Lung (tissue), 13 donors: ENCODE data around the gene ST3GAL3. TPM values are rescaled to one million over a fixed set of nuclear protein-coding genes. Genes with fewer than 3 reads are reported as not detected.

Experiments
- ATAC-seq: fragments of 200-7000 bp; cut with Tn5 transposase; one replicate; pipeline ENCODE4 v1.9.1; 2020; ENCODE audit warnings: moderate number of reproducible peaks; ENCODE audit not compliant: insufficient read depth, low FRiP score
- DNase-seq, 3 donors: peaks; one replicate each; pipeline ENCODE4 v3.0.0-alpha.2; 2013 to 2017
- H3K27ac ChIP-seq, 2 donors: one replicate each; pipeline ENCODE4 v1.5.1; 2013; ENCODE audit warnings: mild to moderate bottlenecking in 2 of 2, moderate library complexity in 2 of 2, control low read depth in 1 of 2, inconsistent platforms in 1 of 2, low read depth in 1 of 2, low read length in 1 of 2
- H3K27me3 ChIP-seq, 3 donors: one replicate each; pipeline ENCODE4 v1.5.1; 2013; ENCODE audit warnings: low read length in 2 of 3; ENCODE audit not compliant: control insufficient read depth in 3 of 3, insufficient read depth in 3 of 3
- H3K36me3 ChIP-seq, 4 donors: one replicate each; pipeline ENCODE4 v1.5.1; 2013; ENCODE audit warnings: low read length in 4 of 4, mild to moderate bottlenecking in 1 of 4, moderate library complexity in 1 of 4; ENCODE audit not compliant: control insufficient read depth in 4 of 4, insufficient read depth in 4 of 4
- H3K4me1 ChIP-seq, 5 donors: one replicate each; pipeline ENCODE4 v1.5.1; 2013; ENCODE audit warnings: low read length in 5 of 5, mild to moderate bottlenecking in 2 of 5, moderate library complexity in 1 of 5; ENCODE audit not compliant: control insufficient read depth in 5 of 5, insufficient read depth in 5 of 5
- H3K4me3 ChIP-seq: one replicate; pipeline ENCODE4 v1.5.1; 2013; ENCODE audit warnings: mild to moderate bottlenecking, control low read depth, moderate library complexity
- H3K9ac ChIP-seq, 2 donors: one replicate each; pipeline ENCODE4 v1.5.1; 2013; ENCODE audit warnings: low read length in 2 of 2, control low read depth in 1 of 2; ENCODE audit not compliant: insufficient read depth in 1 of 2
- H3K9me3 ChIP-seq, 4 donors: one replicate each; pipeline ENCODE4 v1.5.1; 2013; ENCODE audit warnings: low read length in 3 of 4, mild to moderate bottlenecking in 1 of 4, moderate library complexity in 1 of 4; ENCODE audit not compliant: control insufficient read depth in 4 of 4, insufficient read depth in 3 of 4
- WGBS, 2 donors: extraction: QIAGEN DNeasy Blood & Tissue Kit; methylation state at CpG; one replicate each; pipeline ENCODE4 v1.1.7; 2013; 5-methylcytosine and 5-hydroxymethylcytosine counted together
- polyA plus RNA-seq, 2 donors: library from polyadenylated mRNA; stranded (reverse); fragments of 200-250 nt; gene quantifications; one replicate each; pipeline ENCODE4 v1.2.1, GENCODE V29; 2013
- small RNA-seq: library from RNA; depleted of rRNA; stranded (forward); fragments of <200 nt; gene quantifications from one replicate; pipeline ENCODE3, GENCODE V24; 2014; ENCODE audit warnings: low replicate concordance
- total RNA-seq, 2 donors: library from RNA; depleted of rRNA in 1 of 2; stranded (reverse); fragments of >200 nt in 1 of 2; gene quantifications; one replicate each; pipeline ENCODE4 v1.2.1, GENCODE V29; 2014 to 2021
- TF ChIP-seq, protein P1 (sequence below): IDR thresholded peaks from 2 replicates; pipeline ENCODE4 v1.5.1; 2012; ENCODE audit warnings: mild to moderate bottlenecking; ENCODE audit errors: control extremely low read depth, extremely low read depth
- donor health status: control.
- donor health status: control.
- donor health status: Bipolar disorder and iron deficiency.
- donor health status: healthy.
- donor health status: DM: yes; HTN: yes; CAD: no.

Gene ST3GAL3
- total and polyA plus RNA-seq, 4 donors, result 8.4 to 28.0 (median 17.1) TPM

DNA sequence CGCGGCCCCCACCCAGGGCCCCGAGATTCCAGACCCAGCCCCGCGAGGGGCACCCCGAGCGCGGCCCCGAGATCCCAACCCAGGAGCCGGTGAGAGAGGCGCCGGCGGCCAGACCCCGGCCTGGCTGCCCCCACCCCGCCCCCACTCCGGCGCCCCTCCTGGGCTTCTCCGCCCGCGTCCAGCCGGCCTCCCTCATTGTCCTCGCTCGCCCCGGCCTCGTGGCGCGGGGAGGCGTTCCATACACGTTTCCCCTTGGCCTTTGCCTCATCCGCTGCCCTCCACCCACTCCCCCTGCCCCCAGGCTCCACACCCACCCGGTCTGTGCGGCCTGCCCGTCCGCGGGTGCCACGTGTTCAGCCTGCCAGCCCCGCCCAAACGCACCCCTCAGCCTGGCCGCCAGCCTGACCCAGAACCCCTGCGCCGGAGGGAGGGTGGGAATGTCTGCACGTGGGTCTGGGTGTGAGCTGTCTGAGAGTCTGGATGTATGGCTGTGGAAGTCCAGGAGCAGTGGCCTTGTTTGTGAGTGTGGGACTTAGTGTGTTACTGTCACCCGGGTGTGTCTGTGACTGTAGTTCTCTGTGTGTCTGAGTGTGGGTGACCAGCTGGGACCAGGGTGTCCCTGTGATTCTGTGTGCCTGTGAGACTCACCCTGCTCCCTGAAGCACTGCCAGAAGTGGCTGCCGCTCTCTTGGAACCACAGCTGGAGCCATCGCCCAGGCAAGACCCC, 272.4 kb downstream of the ST3GAL3 start:
- H3K4me3 ChIP-seq, result peak overlapping the region; percentile 42
- ATAC-seq (peak; percentile 16), DNase-seq (peak; percentile 45 to 65 (median 65))
- H3K27ac ChIP-seq, result peak overlapping the region; percentile 42 to 59
- WGBS, 2 donors, result 4 to 8% methylated on average over 30 to 45 of the region's 45 CpGs
- no peaks in the 10 kb centered on the region for H3K9me3 ChIP-seq
- H3K4me1 ChIP-seq, result peaks cover 0 to 30% (median 19%) of the 10 kb centered on the region in 5 donors
- no peaks in the 10 kb centered on the region for H3K27me3 ChIP-seq
- H3K9ac ChIP-seq, result no peak overlapping the region
- H3K36me3 ChIP-seq, result peaks cover 0 to 17% (median 14%) of the 10 kb centered on the region in 4 donors
- TF ChIP-seq, protein P1, sequence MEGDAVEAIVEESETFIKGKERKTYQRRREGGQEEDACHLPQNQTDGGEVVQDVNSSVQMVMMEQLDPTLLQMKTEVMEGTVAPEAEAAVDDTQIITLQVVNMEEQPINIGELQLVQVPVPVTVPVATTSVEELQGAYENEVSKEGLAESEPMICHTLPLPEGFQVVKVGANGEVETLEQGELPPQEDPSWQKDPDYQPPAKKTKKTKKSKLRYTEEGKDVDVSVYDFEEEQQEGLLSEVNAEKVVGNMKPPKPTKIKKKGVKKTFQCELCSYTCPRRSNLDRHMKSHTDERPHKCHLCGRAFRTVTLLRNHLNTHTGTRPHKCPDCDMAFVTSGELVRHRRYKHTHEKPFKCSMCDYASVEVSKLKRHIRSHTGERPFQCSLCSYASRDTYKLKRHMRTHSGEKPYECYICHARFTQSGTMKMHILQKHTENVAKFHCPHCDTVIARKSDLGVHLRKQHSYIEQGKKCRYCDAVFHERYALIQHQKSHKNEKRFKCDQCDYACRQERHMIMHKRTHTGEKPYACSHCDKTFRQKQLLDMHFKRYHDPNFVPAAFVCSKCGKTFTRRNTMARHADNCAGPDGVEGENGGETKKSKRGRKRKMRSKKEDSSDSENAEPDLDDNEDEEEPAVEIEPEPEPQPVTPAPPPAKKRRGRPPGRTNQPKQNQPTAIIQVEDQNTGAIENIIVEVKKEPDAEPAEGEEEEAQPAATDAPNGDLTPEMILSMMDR, result no peak

DNA sequence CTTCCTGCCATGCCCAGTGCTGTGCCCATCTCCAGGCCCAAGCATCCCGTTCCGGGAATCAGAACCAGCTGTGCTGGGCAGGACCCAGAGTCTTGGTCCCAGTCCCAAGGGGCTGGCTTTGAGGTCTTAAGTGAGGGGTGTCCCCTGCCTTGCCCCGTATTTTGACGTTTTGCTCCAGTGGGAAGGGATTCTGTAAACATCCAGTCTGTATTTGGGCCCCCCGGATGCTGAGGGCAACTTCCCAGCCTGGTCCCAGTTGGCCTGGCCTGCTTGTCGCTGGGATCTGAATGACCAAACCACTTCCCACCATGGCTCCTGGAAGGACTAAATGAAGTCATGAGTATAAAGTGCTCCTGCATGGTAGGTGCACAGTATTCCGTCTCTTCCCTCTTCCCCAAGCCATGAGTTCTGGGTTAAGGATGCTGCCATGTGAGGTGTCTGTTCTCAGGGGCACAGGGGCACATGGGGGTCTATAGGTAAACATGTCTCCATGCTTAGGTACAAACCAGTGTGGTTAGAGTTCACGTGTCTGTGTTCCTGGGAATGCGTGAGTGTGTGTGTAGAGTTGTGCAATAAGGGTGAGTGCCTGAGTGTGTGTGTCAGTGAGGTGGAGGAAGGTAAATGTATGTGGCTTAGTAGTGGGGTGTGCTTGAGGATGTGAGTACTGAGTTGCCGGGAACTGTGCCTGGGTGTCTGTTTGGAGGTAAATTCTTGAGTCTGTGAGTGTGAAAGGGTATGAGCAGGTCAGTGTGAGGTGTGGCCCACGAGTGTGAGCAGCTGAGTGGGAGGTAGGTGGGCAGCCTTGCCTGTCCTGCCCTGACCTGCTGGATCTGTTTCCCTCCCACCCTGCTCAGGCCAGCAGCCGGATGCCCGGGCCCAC, 273.2 kb downstream of the ST3GAL3 start:
- Histone ChIP-seq H3K36me3 (peaks cover 0 to 18% (median 15%) of the 10 kb centered on the region in 4 donors), H3K27me3 (no peaks in the 10 kb centered on the region), H3K4me3 (no peak overlapping the region), H3K27ac (peak overlapping the region in 1 of 2 donors; percentile 26), H3K9me3 (no peaks in the 10 kb centered on the region), H3K9ac (no peak overlapping the region), H3K4me1 (peaks cover 0 to 29% (median 19%) of the 10 kb centered on the region in 5 donors)
- TF ChIP-seq, protein P1, result no peak
- DNase-seq, result no peak
- WGBS, 2 donors, result 59 to 62% methylated on average over 13 of the region's 13 CpGs
- no peak for ATAC-seq

Small RNA genes lying within 50 kb of the gene (small RNA-seq; reads per million reads assigned to genes)
- not detected for gene AL451062.2
- gene RF00026, result not detected

Other genes with a start within 250 kb of the ST3GAL3 start
- gene PTPRF, start 176.7 kb upstream of the ST3GAL3 start, total RNA-seq, result 100 to 1,000 TPM; 139 to 160 TPM
- gene PTPRF, start 176.7 kb upstream of the ST3GAL3 start, polyA plus RNA-seq, result 10 to 100 TPM; 40.0 to 45.5 TPM
- 10 to 100 TPM; 42.0 to 70.4 TPM for gene KDM4A, start 57.4 kb upstream of the ST3GAL3 start, total RNA-seq
- gene KDM4A, start 57.4 kb upstream of the ST3GAL3 start, polyA plus RNA-seq, result 10 to 100 TPM; 12.2 to 14.7 TPM
- gene ARTN, start 226.3 kb downstream of the ST3GAL3 start, total RNA-seq, result 1 to 10 TPM in 1 of 2 donors, under 1 TPM in 1; 0.23 to 2.7 TPM
- 1 to 10 TPM in 1 of 2 donors, under 1 TPM in 1; 0.95 to 1.4 TPM for gene ARTN, start 226.3 kb downstream of the ST3GAL3 start, polyA plus RNA-seq
- 10 to 100 TPM in 1 of 2 donors, 1 to 10 TPM in 1; 7.3 to 35.4 TPM for gene IPO13, start 239.4 kb downstream of the ST3GAL3 start, total RNA-seq
- 10 to 100 TPM; 16.6 to 18.1 TPM for gene IPO13, start 239.4 kb downstream of the ST3GAL3 start, polyA plus RNA-seq